ENCODE data around the gene FAM217B.

The FAM217B gene

GRCh38 chr20:59936409-59936808 lies 3.8 kb upstream of the FAM217B start:
- no peaks in the 10 kb centered on the region for H3K9me3 ChIP-seq (replicated peaks; ENCODE audit: insufficient read depth, low read length)
- H3K4me1 ChIP-seq (ENCODE audit: low read length), result 0 out of 2 replicates have a peak, but pooled peaks cover 3% of the 10 kb centered on the region
- H3K27ac ChIP-seq (ENCODE audit: low read length), result no peak overlapping the region
- H3K9me2 ChIP-seq (replicated peaks; ENCODE audit: insufficient read depth, low read length), result no peaks in the 10 kb centered on the region
- no peaks in the 10 kb centered on the region for H3K36me3 ChIP-seq (replicated peaks; ENCODE audit: insufficient read depth, low read length)
- H4K20me1 ChIP-seq (ENCODE audit: insufficient read depth, low read length), result no peaks in the 10 kb centered on the region
- H2AFZ ChIP-seq (ENCODE audit: low read length), result no peak overlapping the region
- H3K79me2 ChIP-seq (ENCODE audit: low read length), result peaks cover 12% of the 10 kb centered on the region; the same call in 1 of the 2 replicates
- no peaks in the 10 kb centered on the region for H3K27me3 ChIP-seq (replicated peaks; ENCODE audit: insufficient read depth, low read length)
- H3F3A ChIP-seq (ENCODE audit: insufficient read depth, low read length), result peaks cover 9% of the 10 kb centered on the region; the same call in 1 of the 2 replicates
- H3K4me2 ChIP-seq (ENCODE audit: low read depth, low read length), result no peak overlapping the region
- DNase-seq, result no peak
- H3K4me3 ChIP-seq (ENCODE audit: low read length), result no peak overlapping the region
- TF ChIP-seq CTCF (IDR thresholded peaks at IDR 0.05; ENCODE audit: low read length) (no peak), EZH2phosphoT487 (IDR thresholded peaks at IDR 0.05; ENCODE audit: low read length) (no peak), EZH2 (optimal IDR thresholded peaks at IDR 0.05; ENCODE audit: low read depth, low read length) (no peak)
- no peak overlapping the region for H3K9ac ChIP-seq (ENCODE audit: low read length)

- TF ChIP-seq EZH2 (optimal IDR thresholded peaks at IDR 0.05; ENCODE audit: low read depth, low read length) (no peak), CTCF (IDR thresholded peaks at IDR 0.05; ENCODE audit: low read length) (no peak), EZH2phosphoT487 (IDR thresholded peaks at IDR 0.05; ENCODE audit: low read length) (no peak)
- Histone ChIP-seq H3K27me3 (replicated peaks; ENCODE audit: insufficient read depth, low read length) (no peaks in the 10 kb centered on the region), H3K79me2 (ENCODE audit: low read length) (peaks cover 19% of the 10 kb centered on the region; the same call in 1 of the 2 replicates), H4K20me1 (ENCODE audit: insufficient read depth, low read length) (no peaks in the 10 kb centered on the region), H3F3A (ENCODE audit: insufficient read depth, low read length) (peaks cover 9% of the 10 kb centered on the region; the same call in 1 of the 2 replicates), H3K9ac (ENCODE audit: low read length) (no peak overlapping the region), H3K27ac (ENCODE audit: low read length) (no peak overlapping the region), H3K36me3 (replicated peaks; ENCODE audit: insufficient read depth, low read length) (no peaks in the 10 kb centered on the region), H3K9me2 (replicated peaks; ENCODE audit: insufficient read depth, low read length) (no peaks in the 10 kb centered on the region), H3K9me3 (replicated peaks; ENCODE audit: insufficient read depth, low read length) (no peaks in the 10 kb centered on the region), H2AFZ (ENCODE audit: low read length) (no peak overlapping the region), H3K4me3 (ENCODE audit: low read length) (no peak overlapping the region), H3K4me1 (ENCODE audit: low read length) (0 out of 2 replicates have a peak, but pooled peaks cover 8% of the 10 kb centered on the region), H3K4me2 (ENCODE audit: low read depth, low read length) (no peak overlapping the region)
- no peak for DNase-seq
Measured at GRCh38 chr20:59937150-59937549, 3.0 kb upstream of the FAM217B start.

- no peaks in the 10 kb centered on the region for H3K9me3 ChIP-seq (replicated peaks; ENCODE audit: insufficient read depth, low read length)
- 0 out of 2 replicates have a peak, but pooled peaks cover 8% of the 10 kb centered on the region for H3K4me1 ChIP-seq (ENCODE audit: low read length)
- no peaks in the 10 kb centered on the region for H3K9me2 ChIP-seq (replicated peaks; ENCODE audit: insufficient read depth, low read length)
- TF ChIP-seq CTCF (IDR thresholded peaks at IDR 0.05; ENCODE audit: low read length), result no peak
- no peak for TF ChIP-seq EZH2phosphoT487 (IDR thresholded peaks at IDR 0.05; ENCODE audit: low read length)
- no peak for TF ChIP-seq EZH2 (optimal IDR thresholded peaks at IDR 0.05; ENCODE audit: low read depth, low read length)
- no peak overlapping the region for H2AFZ ChIP-seq (ENCODE audit: low read length)
- H3K27ac ChIP-seq (ENCODE audit: low read length), result no peak overlapping the region
- H3F3A ChIP-seq (ENCODE audit: insufficient read depth, low read length), result peaks cover 9% of the 10 kb centered on the region; the same call in 1 of the 2 replicates
- H4K20me1 ChIP-seq (ENCODE audit: insufficient read depth, low read length), result no peaks in the 10 kb centered on the region
- H3K9ac ChIP-seq (ENCODE audit: low read length), result no peak overlapping the region
- H3K36me3 ChIP-seq (replicated peaks; ENCODE audit: insufficient read depth, low read length), result no peaks in the 10 kb centered on the region
- H3K27me3 ChIP-seq (replicated peaks; ENCODE audit: insufficient read depth, low read length), result no peaks in the 10 kb centered on the region
- H3K79me2 ChIP-seq (ENCODE audit: low read length), result peaks cover 19% of the 10 kb centered on the region; the same call in 1 of the 2 replicates
- no peak overlapping the region for H3K4me3 ChIP-seq (ENCODE audit: low read length)
- H3K4me2 ChIP-seq (ENCODE audit: low read depth, low read length), result no peak overlapping the region
- DNase-seq, result no peak
Measured at GRCh38 chr20:59938221-59938620, 2.0 kb upstream of the FAM217B start.

Measured in MM.1S (cell line).